A549 treated with GW870086 at 1 μM for 4 hours (cell line): ENCODE data around the gene UGT2A1. TPM values are rescaled to one million over a fixed set of nuclear protein-coding genes. Genes with fewer than 3 reads are reported as not detected.

Source experiments
- total RNA-seq: library from RNA; stranded (reverse); fragments of 200-300 nt; extraction: Qiagen RNA extraction; gene quantifications from 5 replicates; pipeline ENCODE4 v1.2.3, GENCODE V29; 2022; ENCODE audit warnings: low read depth

The UGT2A1 gene
- not detected in 5 replicates for total RNA-seq

GRCh38 chr4:69653147-69653546 lies at the start of gene UGT2A1:
TSS of gene UGT2A1 (minus strand) at chr4:69653247. CDS start at chr4:69647644, 5,603 bp downstream.

GRCh38 chr4:69639542-69639941 lies 13.5 kb downstream of the UGT2A1 start, which contains the start of gene UGT2A2:
TSS of gene UGT2A2 (minus strand) at chr4:69639642. CDS start at chr4:69639640, 2 bp downstream.

Other genes starting within 250 kb of the UGT2A1 start
- gene UGT2B4, start 157.3 kb downstream of the UGT2A1 start, total RNA-seq, result 0.06 TPM in 1 of 5 replicates, not detected in the others
- gene UGT2A2, start 13.6 kb downstream of the UGT2A1 start, total RNA-seq, result not detected in 5 replicates
- gene SULT1B1, start 107.4 kb upstream of the UGT2A1 start, total RNA-seq, result 0.02 TPM in 2 of 5 replicates, not detected in the others
- gene SULT1E1, start 206.9 kb upstream of the UGT2A1 start, total RNA-seq, result not detected in 5 replicates